Skeletal muscle tissue (tissue), 4 donors: ENCODE measurements around the gene PDGFRA. TPM values are rescaled to one million over a fixed set of nuclear protein-coding genes. Genes with fewer than 3 reads are reported as not detected.
"Not testable (repeated sequence)": the region's sequence is repeated elsewhere in the genome, so short reads cannot be mapped to it uniquely, and the experiment has no call there.

Experiments
- H3K27ac ChIP-seq: one replicate; pipeline ENCODE4 v1.7.0; 2013; ENCODE audit warnings: mild to moderate bottlenecking, low read depth, low read length, inconsistent platforms
- H3K27me3 ChIP-seq, 3 donors: one replicate each; pipeline ENCODE4 v1.7.0; 2013; ENCODE audit warnings: low read length in 3 of 3; ENCODE audit not compliant: control insufficient read depth in 3 of 3, insufficient read depth in 3 of 3
- H3K36me3 ChIP-seq, 3 donors: one replicate each; pipeline ENCODE4 v1.7.0; 2013; ENCODE audit warnings: low read length in 3 of 3; ENCODE audit not compliant: control insufficient read depth in 3 of 3, insufficient read depth in 3 of 3
- H3K4me1 ChIP-seq, 3 donors: one replicate each; pipeline ENCODE4 v1.7.0; 2013; ENCODE audit warnings: low read length in 3 of 3, mild to moderate bottlenecking in 3 of 3; ENCODE audit not compliant: control insufficient read depth in 3 of 3, insufficient read depth in 3 of 3
- H3K4me3 ChIP-seq, 3 donors: one replicate each; pipeline ENCODE4 v1.7.0; 2013; ENCODE audit warnings: low read length in 3 of 3
- H3K9ac ChIP-seq, 3 donors: one replicate each; pipeline ENCODE4 v1.7.0; 2013; ENCODE audit warnings: low read length in 3 of 3, mild to moderate bottlenecking in 3 of 3, moderate library complexity in 2 of 3, low read depth in 1 of 3
- H3K9me3 ChIP-seq, 3 donors: one replicate each; pipeline ENCODE4 v1.7.0; 2013; ENCODE audit warnings: low read length in 3 of 3; ENCODE audit not compliant: control insufficient read depth in 3 of 3
- total RNA-seq: library from RNA; depleted of rRNA; stranded (reverse); fragments of >200 nt; gene quantifications from one replicate; pipeline ENCODE4 v1.2.3, GENCODE V29; 2014
- donor health status: Osteomylitis.

Gene PDGFRA
- total RNA-seq, 1 donor from 2014 or later, result 118 TPM

DNA sequence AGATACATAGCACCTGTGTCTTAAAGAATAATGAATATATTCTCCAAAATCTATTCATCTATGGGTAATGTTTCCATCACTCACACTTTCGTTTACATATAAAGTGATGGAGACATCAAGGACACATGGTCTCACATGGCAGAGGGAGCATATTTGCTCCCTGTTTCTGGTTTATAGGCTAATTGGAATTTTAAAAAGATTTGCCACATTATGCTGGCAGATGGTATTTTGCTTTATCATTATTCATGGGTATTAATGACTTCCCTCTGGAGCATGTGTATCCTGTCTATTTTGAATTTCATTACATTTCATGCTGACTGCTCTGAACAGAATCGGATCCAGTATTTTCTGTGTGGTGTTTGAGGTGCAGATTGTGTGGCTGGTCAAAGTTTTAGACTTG is 79.0 kb downstream of the PDGFRA start:
- H3K27me3 ChIP-seq, result no peaks in the 10 kb centered on the region
- H3K36me3 ChIP-seq, result no peaks in the 10 kb centered on the region
- no peak overlapping the region for H3K4me3 ChIP-seq
- no peaks in the 10 kb centered on the region for H3K9me3 ChIP-seq
- no peaks in the 10 kb centered on the region for H3K4me1 ChIP-seq
- H3K27ac ChIP-seq, result no peak overlapping the region
- H3K9ac ChIP-seq, result no peak overlapping the region

DNA sequence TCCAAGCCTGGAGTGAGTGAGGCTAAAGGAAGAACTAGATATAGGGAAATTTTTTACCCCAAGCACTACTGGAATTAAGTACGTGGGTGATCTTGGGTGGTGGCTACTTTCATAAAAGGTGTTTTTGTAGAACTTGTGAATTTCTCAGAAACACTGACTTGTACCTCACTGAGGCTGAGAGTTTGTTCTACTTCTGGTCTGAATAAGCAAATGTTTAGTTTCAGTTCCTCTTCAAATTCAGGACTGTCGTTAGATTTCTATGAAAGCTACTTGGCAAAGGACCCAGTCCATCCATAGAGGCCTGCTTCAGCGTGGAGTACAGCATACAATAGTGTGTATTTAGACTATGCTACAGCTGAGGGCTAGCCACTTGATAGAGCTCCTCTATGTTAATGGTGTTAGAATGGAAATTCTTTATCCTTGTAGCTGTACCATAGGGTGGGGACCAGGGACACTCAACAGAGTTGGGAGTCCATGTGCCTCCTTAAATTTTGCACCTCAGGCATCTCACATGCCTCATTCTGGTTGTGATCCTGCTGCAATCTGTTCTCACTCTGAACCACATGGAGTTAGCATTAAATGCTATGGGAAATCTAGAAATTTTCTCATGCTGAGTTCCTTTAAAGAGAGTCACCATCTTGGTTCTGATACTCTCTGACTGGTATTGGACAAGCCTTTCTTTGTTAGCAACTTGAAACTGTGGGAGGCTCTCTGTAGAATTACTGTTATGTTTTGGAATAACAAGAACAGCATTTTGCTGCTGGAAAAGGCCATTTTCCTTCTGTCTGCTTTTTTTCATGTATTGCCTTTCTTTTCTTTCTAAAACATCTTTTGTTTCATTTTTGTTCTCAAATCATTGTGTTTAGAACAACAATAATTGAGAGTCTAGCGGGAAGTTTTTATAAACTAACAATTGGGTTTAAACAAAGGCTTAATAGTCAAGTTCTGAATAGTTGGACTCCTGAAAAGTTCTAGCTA is 86.8 kb downstream of the PDGFRA start:
- Histone ChIP-seq H3K27me3 (no peaks in the 10 kb centered on the region), H3K9me3 (no peaks in the 10 kb centered on the region), H3K4me1 (no peaks in the 10 kb centered on the region), H3K4me3 (no peak overlapping the region), H3K27ac (no peak overlapping the region), H3K36me3 (no peaks in the 10 kb centered on the region), H3K9ac (no peak overlapping the region)

DNA sequence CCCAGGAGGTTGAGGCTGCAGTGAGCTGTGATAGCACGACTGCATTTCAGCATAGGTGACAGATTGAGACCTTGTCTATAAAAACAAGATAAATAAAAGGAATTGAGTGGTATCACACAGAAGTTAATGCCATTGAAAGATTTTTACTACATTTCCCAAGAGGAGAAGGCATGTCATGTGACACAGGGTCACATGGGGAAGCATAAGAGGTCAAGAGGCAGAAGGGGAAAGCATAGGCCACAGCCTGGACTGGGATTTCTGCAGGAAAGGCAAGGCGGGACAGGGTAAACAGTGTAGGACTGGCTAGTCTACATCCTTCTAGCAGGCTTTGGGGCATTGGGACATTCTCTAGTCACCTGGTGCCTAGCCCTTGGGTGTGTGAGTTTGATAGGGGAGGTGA is 88.6 kb downstream of the PDGFRA start:
- no peaks in the 10 kb centered on the region for H3K27me3 ChIP-seq
- no peaks in the 10 kb centered on the region for H3K36me3 ChIP-seq
- no peaks in the 10 kb centered on the region for H3K4me1 ChIP-seq
- no peaks in the 10 kb centered on the region for H3K9me3 ChIP-seq
- no peak overlapping the region for H3K9ac ChIP-seq
- H3K27ac ChIP-seq, result no peak overlapping the region
- H3K4me3 ChIP-seq, result no peak overlapping the region

DNA sequence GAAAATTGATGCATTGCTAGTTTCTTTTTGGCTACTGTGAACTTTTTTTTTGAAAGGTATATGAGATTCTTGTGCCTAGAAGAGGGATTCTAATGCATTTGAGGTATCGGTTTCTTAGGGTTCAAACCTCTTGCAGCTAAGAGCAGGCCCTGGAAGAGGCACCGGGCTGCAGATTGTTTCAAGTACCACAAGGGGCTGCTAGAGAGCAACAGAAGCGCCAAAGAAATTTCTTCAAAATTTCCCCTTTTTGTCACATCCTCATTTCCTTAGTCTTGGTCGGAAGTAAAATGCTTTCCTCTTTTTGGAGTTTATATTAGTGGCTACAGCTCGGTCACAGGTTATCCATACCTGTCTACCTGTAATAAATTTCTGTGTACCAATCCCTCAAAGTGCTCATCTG is 89.8 kb downstream of the PDGFRA start:
- H3K4me1 ChIP-seq, result no peaks in the 10 kb centered on the region
- H3K4me3 ChIP-seq, result no peak overlapping the region
- H3K27me3 ChIP-seq, result no peaks in the 10 kb centered on the region
- no peaks in the 10 kb centered on the region for H3K9me3 ChIP-seq
- H3K9ac ChIP-seq, result no peak overlapping the region
- H3K27ac ChIP-seq, result no peak overlapping the region
- H3K36me3 ChIP-seq, result no peaks in the 10 kb centered on the region

DNA sequence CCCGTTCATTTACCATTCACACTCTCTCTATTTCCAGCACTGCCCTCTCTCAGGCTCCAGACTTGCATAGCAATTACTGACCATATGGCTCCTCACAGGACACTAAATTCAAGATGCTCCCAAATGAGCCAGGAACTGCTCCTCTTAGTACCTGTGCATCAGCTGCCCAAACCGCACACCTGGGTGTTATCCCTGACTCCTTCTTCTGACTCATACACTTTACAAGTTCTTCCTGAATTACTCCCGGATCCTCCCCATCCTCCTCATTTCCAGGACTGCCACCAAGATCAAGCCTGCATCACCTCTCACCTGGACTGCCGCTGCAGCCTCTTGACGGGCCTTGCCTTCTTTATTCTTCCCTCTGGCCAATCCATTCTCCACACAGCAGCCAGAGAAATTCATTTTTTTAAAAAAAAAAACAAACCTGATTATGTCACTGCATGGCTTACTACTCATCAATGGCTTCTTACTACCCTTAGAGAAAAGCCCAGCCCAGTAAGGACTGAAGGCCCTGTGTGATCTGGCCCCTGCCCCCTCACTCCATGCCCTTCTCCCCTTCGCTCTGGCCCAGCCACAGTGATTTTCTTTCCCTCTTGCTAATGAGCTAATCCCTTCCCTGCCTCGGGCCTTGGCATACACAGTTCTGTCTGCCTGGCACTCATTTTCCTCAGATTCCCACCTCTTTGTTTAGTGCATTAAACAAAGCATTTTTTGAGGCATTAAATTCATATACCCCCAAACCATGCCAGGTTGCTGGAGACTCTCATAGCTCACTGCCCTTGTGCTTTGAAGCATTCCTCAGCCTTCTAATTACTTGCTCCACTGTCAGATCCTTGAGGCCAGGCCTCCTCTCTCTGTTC is 92.0 kb downstream of the PDGFRA start:
- Histone ChIP-seq H3K4me3 (no peak overlapping the region), H3K9ac (no peak overlapping the region), H3K27me3 (no peaks in the 10 kb centered on the region), H3K4me1 (no peaks in the 10 kb centered on the region), H3K36me3 (no peaks in the 10 kb centered on the region), H3K27ac (no peak overlapping the region), H3K9me3 (no peaks in the 10 kb centered on the region)

DNA sequence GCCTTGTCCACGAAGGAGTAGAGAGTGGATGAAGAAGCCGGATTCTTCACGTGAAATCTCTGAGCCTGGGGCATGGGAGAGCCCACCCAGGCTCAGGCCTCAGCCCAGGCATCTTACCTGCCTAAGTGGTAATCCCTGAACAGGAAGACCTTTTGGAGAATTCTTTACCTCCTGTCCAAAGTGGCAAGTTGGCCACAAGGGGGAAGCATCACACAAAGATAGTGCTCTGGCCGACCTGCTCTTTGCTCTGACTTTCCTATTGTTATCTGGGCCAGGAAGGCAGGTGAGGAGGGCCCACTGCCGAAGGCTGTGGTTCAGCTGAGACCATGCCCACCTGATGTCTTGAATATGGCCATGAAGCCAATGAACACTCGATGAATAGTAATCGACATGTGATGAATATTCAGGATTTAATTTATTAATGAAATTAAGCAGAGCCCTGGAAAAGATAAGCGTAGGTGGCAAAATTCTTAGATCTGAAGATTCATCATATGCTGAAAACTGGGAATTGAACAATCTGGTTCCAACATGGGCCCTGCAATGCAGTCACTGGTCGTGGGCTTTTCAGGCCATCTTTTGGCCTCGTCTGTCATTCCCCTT is 93.8 kb downstream of the PDGFRA start:
- Histone ChIP-seq H3K27ac (no peak overlapping the region), H3K36me3 (no peaks in the 10 kb centered on the region), H3K27me3 (no peaks in the 10 kb centered on the region), H3K9me3 (no peaks in the 10 kb centered on the region), H3K4me1 (no peaks in the 10 kb centered on the region), H3K9ac (no peak overlapping the region), H3K4me3 (no peak overlapping the region)

DNA sequence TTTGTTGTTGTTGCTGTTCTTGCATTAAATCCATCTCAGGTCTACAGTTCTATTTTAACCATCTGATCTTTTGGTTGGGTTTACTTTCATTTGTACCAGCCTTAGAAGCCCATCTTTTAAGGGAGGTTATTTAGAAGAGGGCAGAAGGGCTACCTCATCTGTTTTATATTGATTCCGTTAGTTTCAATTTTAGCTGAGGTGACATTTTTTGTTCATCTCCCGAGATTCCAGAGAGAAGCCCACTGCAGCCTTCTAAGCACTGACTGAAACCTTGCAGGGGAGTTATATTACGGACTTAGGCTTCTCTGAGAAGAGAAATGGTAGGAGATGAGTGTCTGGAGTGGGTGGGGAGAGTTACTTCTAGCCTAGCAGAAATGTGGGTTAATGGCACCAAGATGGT is 101.8 kb downstream of the PDGFRA start:
- Histone ChIP-seq H3K9me3 (no peaks in the 10 kb centered on the region), H3K27ac (no peak overlapping the region), H3K4me3 (no peak overlapping the region), H3K27me3 (no peaks in the 10 kb centered on the region), H3K36me3 (no peaks in the 10 kb centered on the region), H3K4me1 (no peaks in the 10 kb centered on the region), H3K9ac (no peak overlapping the region)

DNA sequence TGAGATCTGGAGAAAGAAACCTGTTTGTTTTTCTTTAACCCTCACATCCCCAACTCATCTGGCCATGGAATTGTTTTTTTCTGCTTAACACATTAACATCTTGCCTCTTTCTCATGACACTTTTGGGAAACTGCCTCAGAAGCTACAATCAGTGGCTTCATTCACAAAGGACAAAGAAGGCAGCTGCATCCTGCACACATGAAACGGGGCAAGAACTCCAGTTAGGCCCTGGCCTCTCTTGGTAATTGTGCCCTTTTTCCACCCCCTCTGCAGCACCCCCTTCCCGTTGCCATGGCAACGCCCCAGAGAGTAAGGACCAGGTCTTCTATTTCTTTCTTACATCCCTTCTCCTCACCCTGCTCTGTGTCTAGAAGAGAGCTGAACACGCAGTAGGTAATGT is 103.4 kb downstream of the PDGFRA start:
- H3K36me3 ChIP-seq, result no peaks in the 10 kb centered on the region
- no peaks in the 10 kb centered on the region for H3K27me3 ChIP-seq
- no peak overlapping the region for H3K9ac ChIP-seq
- H3K27ac ChIP-seq, result no peak overlapping the region
- no peaks in the 10 kb centered on the region for H3K9me3 ChIP-seq
- H3K4me3 ChIP-seq, result no peak overlapping the region
- peaks cover 0 to 2% (median 0%) of the 10 kb centered on the region in 3 donors for H3K4me1 ChIP-seq

DNA sequence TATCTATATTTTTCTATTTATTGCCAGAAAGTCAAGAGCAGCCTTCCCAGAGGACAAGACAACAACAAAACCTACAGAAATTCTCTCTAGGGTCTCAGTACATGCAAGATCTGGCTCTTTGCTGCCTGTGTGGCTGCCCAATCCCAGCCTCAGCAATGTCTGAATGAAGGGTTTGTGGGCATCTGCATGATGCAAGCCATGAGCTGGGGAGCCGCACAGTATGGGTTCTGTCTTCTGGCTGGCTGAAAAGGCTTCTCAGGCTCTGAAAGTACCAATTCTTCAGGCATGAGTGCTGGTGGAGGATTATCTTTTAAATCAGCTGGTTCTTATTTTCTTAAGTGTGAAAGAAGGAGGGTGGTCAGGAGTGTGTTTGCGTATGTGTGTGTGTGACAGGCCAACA is 104.6 kb downstream of the PDGFRA start:
- no peak overlapping the region for H3K4me3 ChIP-seq
- H3K4me1 ChIP-seq, result peaks cover 0 to 2% (median 0%) of the 10 kb centered on the region in 3 donors
- H3K27me3 ChIP-seq, result no peaks in the 10 kb centered on the region
- no peaks in the 10 kb centered on the region for H3K36me3 ChIP-seq
- H3K9me3 ChIP-seq, result no peaks in the 10 kb centered on the region
- no peak overlapping the region for H3K9ac ChIP-seq
- no peak overlapping the region for H3K27ac ChIP-seq

DNA sequence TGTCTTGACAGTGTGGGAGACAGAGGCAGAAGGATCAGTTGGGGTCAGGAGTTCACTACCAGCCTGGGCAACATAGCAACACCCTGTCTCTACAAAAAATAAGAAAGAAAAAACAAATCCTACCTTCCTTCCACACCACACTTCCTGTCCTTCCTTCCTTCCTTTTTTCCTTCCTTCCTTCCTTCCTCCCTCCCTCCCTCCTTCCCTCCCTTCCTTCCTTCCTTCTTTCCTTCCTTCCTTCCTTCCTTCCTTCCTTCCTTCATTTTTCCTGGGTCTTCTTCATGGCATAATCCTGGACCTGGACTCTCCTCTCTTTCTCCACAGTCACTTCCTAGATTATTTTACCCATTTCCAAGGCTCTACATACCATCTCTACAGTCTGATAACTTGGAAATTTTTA is 105.7 kb downstream of the PDGFRA start:
- not testable (repeated sequence) for H3K4me1 ChIP-seq, H3K27me3 ChIP-seq

More for the DNA sequence above, 105.7 kb downstream of the PDGFRA start:
- not testable (repeated sequence) for H3K9ac ChIP-seq, H3K27ac ChIP-seq, H3K36me3 ChIP-seq, H3K9me3 ChIP-seq, H3K4me3 ChIP-seq
